Measurements from ENCODE around the gene CD4.
"Not testable (repeated sequence)": the region's sequence is repeated elsewhere in the genome, so short reads cannot be mapped to it uniquely, and the experiment has no call there.

GRCh38 chr12:6870304-6870703 is 81.0 kb downstream of the CD4 start:
- not testable (repeated sequence) for TF ChIP-seq CTCF, POLR2A (IDR thresholded peaks at IDR 0.05)

Data from adrenal gland (tissue), 5 donors.